ENCODE results near the gene PIK3R4. TPM values are rescaled to one million over a fixed set of nuclear protein-coding genes. Genes with fewer than 3 reads are reported as not detected.

PIK3R4 gene
- total RNA-seq, 4 donors from 2014 or later: 19.2 to 61.2 (median 41.0) TPM

GRCh38 chr3:130687327-130687726 lies 59.3 kb downstream of the PIK3R4 start:
- Histone ChIP-seq H3K27ac (no peak overlapping the region), H3K36me3 (no peaks in the 10 kb centered on the region), H3K9me3 (no peaks in the 10 kb centered on the region), H3K4me1 (no peaks in the 10 kb centered on the region), H3K27me3 (no peaks in the 10 kb centered on the region), H3K4me3 (no peak overlapping the region)
- TF ChIP-seq, protein P1, sequence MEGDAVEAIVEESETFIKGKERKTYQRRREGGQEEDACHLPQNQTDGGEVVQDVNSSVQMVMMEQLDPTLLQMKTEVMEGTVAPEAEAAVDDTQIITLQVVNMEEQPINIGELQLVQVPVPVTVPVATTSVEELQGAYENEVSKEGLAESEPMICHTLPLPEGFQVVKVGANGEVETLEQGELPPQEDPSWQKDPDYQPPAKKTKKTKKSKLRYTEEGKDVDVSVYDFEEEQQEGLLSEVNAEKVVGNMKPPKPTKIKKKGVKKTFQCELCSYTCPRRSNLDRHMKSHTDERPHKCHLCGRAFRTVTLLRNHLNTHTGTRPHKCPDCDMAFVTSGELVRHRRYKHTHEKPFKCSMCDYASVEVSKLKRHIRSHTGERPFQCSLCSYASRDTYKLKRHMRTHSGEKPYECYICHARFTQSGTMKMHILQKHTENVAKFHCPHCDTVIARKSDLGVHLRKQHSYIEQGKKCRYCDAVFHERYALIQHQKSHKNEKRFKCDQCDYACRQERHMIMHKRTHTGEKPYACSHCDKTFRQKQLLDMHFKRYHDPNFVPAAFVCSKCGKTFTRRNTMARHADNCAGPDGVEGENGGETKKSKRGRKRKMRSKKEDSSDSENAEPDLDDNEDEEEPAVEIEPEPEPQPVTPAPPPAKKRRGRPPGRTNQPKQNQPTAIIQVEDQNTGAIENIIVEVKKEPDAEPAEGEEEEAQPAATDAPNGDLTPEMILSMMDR (IDR thresholded peaks at IDR 0.05): no peak
- TF ChIP-seq POLR2A (IDR thresholded peaks at IDR 0.05): no peak
- no peak for DNase-seq
- intact Hi-C loops (cut with DNase I; ENCODE audit: low total_unique reads): no loop called here

DNA sequence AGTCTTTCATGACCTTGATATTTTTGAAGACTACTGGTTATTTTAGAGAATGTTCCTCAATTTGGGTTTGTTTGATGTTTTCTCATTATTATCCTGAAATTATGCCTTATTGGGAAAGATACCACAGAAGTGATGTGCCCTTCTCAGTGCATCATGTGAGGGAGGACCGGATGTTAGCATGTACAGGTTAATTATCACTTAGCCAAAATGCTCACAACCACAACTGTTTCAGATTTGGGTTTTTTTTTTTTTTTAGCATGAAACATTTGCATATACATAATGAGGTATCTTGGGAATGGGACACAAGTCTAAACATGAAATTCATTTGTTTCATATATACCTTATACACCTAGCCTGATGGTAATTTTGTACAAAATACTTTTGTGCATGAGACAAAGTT lies 59.8 kb downstream of the PIK3R4 start:
- Histone ChIP-seq H3K4me3 (no peak overlapping the region), H3K27me3 (no peaks in the 10 kb centered on the region), H3K4me1 (no peaks in the 10 kb centered on the region), H3K27ac (no peak overlapping the region), H3K9me3 (no peaks in the 10 kb centered on the region), H3K36me3 (no peaks in the 10 kb centered on the region)
- TF ChIP-seq POLR2A (IDR thresholded peaks at IDR 0.05): no peak
- TF ChIP-seq, protein P1 (IDR thresholded peaks at IDR 0.05): no peak
- no peak for DNase-seq
- intact Hi-C loops (cut with DNase I; ENCODE audit: low total_unique reads): no loop called here

DNA sequence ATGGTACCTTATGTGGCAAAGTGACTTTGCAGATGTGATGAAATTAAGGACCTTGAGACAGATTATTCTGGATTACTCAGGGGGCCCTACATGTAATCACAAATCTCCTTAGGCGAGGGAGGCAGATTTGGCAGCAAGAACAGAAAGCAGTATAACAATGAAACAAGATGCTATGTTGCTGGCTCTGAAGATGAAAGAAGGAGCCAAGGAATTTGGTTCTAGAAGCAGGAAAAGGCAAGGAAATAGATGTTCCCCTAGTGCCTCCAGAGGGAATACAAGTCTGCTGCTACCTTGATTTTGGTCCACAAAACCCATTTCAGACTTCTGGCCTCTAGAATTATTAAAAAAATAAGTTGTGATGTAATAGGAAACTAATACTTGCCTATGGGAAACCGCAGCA lies 64.5 kb downstream of the PIK3R4 start:
- Histone ChIP-seq H3K27me3 (no peaks in the 10 kb centered on the region), H3K27ac (no peak overlapping the region), H3K36me3 (no peaks in the 10 kb centered on the region), H3K4me3 (no peak overlapping the region), H3K9me3 (no peaks in the 10 kb centered on the region), H3K4me1 (no peaks in the 10 kb centered on the region)
- TF ChIP-seq, protein P1 (IDR thresholded peaks at IDR 0.05): no peak
- no peak for TF ChIP-seq POLR2A (IDR thresholded peaks at IDR 0.05)
- intact Hi-C loops (cut with DNase I; ENCODE audit: low total_unique reads): no loop called here
- DNase-seq: no peak

- TF ChIP-seq, protein P1 (IDR thresholded peaks at IDR 0.05): no peak
- TF ChIP-seq POLR2A (IDR thresholded peaks at IDR 0.05): no peak
- Histone ChIP-seq H3K27ac (no peak overlapping the region), H3K9me3 (no peaks in the 10 kb centered on the region), H3K36me3 (no peaks in the 10 kb centered on the region), H3K27me3 (no peaks in the 10 kb centered on the region), H3K4me1 (no peaks in the 10 kb centered on the region), H3K4me3 (no peak overlapping the region)
- intact Hi-C loops (cut with DNase I; ENCODE audit: low total_unique reads): no loop called here
- DNase-seq: no peak
Measured at GRCh38 chr3:130679218-130679617, 67.4 kb downstream of the PIK3R4 start.

GRCh38 chr3:130677343-130677742 lies 69.3 kb downstream of the PIK3R4 start:
- no peaks in the 10 kb centered on the region for H3K27me3 ChIP-seq
- intact Hi-C loops (cut with DNase I; ENCODE audit: low total_unique reads): no loop called here
- no peaks in the 10 kb centered on the region for H3K9me3 ChIP-seq
- no peak overlapping the region for H3K27ac ChIP-seq
- TF ChIP-seq, protein P1 (IDR thresholded peaks at IDR 0.05): no peak
- TF ChIP-seq POLR2A (IDR thresholded peaks at IDR 0.05): no peak
- H3K36me3 ChIP-seq: no peaks in the 10 kb centered on the region
- H3K4me3 ChIP-seq: no peak overlapping the region
- no peak for DNase-seq
- no peaks in the 10 kb centered on the region for H3K4me1 ChIP-seq

Measured in uterus (tissue), 4 donors.